SK-N-SH treated with all-trans-retinoic acid at 6 μM for 48 hours (cell line): ENCODE data around the gene LAMA2.

Experiments used
- ARNTL ChIP-seq: fragments of 450-650 bp; formaldehyde crosslinking; IDR thresholded peaks from 2 replicates; pipeline ENCODE4 v1.5.0; 2020; ENCODE audit warnings: low read depth, mild to moderate bottlenecking, moderate library complexity, borderline replicate concordance
- BACH2 ChIP-seq: fragments of 250-450 bp; sonication (Bioruptor Pico); IDR thresholded peaks from 2 replicates; pipeline ENCODE4 v1.9.0; 2021; ENCODE audit warnings: mild to moderate bottlenecking, borderline replicate concordance
- CSDC2 ChIP-seq: fragments of 250-450 bp; sonication (Bioruptor Pico); IDR thresholded peaks from 2 replicates; pipeline ENCODE4 v1.5.0; 2020; ENCODE audit warnings: mild to moderate bottlenecking, moderate library complexity
- GLIS3 ChIP-seq: fragments of 250-450 bp; sonication (Bioruptor Pico); IDR thresholded peaks from 2 replicates; pipeline ENCODE4 v1.5.0; 2020; ENCODE audit warnings: mild to moderate bottlenecking, moderate library complexity
- ISL1 ChIP-seq: fragments of 250-450 bp; sonication (Bioruptor Pico); IDR thresholded peaks from 2 replicates; pipeline ENCODE4 v2.1.2; 2022; ENCODE audit warnings: mild to moderate bottlenecking, moderate library complexity
- OSR1 ChIP-seq: fragments of 250-450 bp; sonication (Bioruptor Pico); IDR thresholded peaks from 2 replicates; pipeline ENCODE4 v1.8.0; 2022; ENCODE audit warnings: moderate library complexity, mild to moderate bottlenecking, inconsistent platforms
- PPARA ChIP-seq: fragments of 250-450 bp; sonication (Bioruptor Pico); IDR thresholded peaks from 2 replicates; pipeline ENCODE4 v1.5.0; 2020; ENCODE audit warnings: mild to moderate bottlenecking, borderline replicate concordance
- RARB ChIP-seq: fragments of 250-450 bp; sonication (Bioruptor Pico); IDR thresholded peaks from 2 replicates; pipeline ENCODE4 v1.8.0; 2021; ENCODE audit warnings: mild to moderate bottlenecking, moderate library complexity
- ZC3H10 ChIP-seq: fragments of 250-450 bp; sonication (Bioruptor Pico); IDR thresholded peaks from 2 replicates; pipeline ENCODE4 v1.5.1; 2021; ENCODE audit warnings: mild to moderate bottlenecking, moderate library complexity
- ZFP30 ChIP-seq: fragments of 450-650 bp; formaldehyde crosslinking; IDR thresholded peaks from 2 replicates; pipeline ENCODE4 v1.5.0; 2022; ENCODE audit warnings: mild to moderate bottlenecking, moderate library complexity
- ZNF8 ChIP-seq: fragments of 450-650 bp; formaldehyde crosslinking; IDR thresholded peaks from 2 replicates; pipeline ENCODE4 v1.5.0; 2020; ENCODE audit warnings: mild to moderate bottlenecking, moderate library complexity
- TF ChIP-seq, protein P1 (sequence below): fragments of 250-450 bp; sonication (Bioruptor Pico); IDR thresholded peaks from 2 replicates; pipeline ENCODE4 v1.5.0; 2020; ENCODE audit warnings: mild to moderate bottlenecking, moderate library complexity
- TF ChIP-seq, protein P2 (sequence below): fragments of 250-450 bp; sonication (Bioruptor Pico); IDR thresholded peaks from 2 replicates; pipeline ENCODE4 v1.8.0; 2020; ENCODE audit warnings: mild to moderate bottlenecking, moderate library complexity, borderline replicate concordance

DNA sequence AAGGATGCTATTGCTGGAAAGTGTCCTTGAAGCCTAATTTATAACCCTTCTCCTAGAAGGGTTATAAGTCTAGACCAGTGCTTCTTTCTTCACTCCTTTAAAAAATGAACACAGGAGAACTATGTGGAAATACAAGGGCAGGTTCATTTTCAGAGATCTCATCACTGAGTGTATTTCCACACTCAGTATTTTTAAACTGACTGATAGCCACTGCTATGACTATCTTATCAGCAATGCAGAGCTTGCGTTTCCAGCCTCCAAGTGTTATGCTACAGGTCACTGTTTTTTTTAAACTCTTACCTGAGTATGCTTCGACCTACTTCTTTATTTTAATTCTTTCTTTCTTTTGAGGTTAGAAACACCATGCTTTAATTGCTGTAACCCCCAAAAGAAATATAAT lies 508.0 kb downstream of the LAMA2 start:
- TF ChIP-seq RARB (no peak), ARNTL (CRISPR knock-in tag) (no peak), CSDC2 (CRISPR knock-in tag) (no peak), PPARA (no peak), ZFP30 (CRISPR knock-in tag) (no peak), ZC3H10 (CRISPR knock-in tag) (no peak), OSR1 (CRISPR knock-in tag) (no peak), GLIS3 (CRISPR knock-in tag) (no peak), ZNF8 (CRISPR knock-in tag) (no peak), ISL1 (CRISPR knock-in tag) (no peak), BACH2 (CRISPR knock-in tag) (no peak)
- TF ChIP-seq, protein P1, sequence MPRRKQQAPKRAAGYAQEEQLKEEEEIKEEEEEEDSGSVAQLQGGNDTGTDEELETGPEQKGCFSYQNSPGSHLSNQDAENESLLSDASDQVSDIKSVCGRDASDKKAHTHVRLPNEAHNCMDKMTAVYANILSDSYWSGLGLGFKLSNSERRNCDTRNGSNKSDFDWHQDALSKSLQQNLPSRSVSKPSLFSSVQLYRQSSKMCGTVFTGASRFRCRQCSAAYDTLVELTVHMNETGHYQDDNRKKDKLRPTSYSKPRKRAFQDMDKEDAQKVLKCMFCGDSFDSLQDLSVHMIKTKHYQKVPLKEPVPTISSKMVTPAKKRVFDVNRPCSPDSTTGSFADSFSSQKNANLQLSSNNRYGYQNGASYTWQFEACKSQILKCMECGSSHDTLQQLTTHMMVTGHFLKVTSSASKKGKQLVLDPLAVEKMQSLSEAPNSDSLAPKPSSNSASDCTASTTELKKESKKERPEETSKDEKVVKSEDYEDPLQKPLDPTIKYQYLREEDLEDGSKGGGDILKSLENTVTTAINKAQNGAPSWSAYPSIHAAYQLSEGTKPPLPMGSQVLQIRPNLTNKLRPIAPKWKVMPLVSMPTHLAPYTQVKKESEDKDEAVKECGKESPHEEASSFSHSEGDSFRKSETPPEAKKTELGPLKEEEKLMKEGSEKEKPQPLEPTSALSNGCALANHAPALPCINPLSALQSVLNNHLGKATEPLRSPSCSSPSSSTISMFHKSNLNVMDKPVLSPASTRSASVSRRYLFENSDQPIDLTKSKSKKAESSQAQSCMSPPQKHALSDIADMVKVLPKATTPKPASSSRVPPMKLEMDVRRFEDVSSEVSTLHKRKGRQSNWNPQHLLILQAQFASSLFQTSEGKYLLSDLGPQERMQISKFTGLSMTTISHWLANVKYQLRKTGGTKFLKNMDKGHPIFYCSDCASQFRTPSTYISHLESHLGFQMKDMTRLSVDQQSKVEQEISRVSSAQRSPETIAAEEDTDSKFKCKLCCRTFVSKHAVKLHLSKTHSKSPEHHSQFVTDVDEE (CRISPR knock-in tag) = no peak
- TF ChIP-seq, protein P2, sequence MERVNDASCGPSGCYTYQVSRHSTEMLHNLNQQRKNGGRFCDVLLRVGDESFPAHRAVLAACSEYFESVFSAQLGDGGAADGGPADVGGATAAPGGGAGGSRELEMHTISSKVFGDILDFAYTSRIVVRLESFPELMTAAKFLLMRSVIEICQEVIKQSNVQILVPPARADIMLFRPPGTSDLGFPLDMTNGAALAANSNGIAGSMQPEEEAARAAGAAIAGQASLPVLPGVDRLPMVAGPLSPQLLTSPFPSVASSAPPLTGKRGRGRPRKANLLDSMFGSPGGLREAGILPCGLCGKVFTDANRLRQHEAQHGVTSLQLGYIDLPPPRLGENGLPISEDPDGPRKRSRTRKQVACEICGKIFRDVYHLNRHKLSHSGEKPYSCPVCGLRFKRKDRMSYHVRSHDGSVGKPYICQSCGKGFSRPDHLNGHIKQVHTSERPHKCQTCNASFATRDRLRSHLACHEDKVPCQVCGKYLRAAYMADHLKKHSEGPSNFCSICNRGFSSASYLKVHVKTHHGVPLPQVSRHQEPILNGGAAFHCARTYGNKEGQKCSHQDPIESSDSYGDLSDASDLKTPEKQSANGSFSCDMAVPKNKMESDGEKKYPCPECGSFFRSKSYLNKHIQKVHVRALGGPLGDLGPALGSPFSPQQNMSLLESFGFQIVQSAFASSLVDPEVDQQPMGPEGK (CRISPR knock-in tag) = no peak
